Measurements from ENCODE around the gene CACNB2.

- TF ChIP-seq NFRKB (IDR thresholded peaks at IDR 0.05): no peak
- TF ChIP-seq SP1 (IDR thresholded peaks at IDR 0.05): no peak
- no peak for TF ChIP-seq HDGF (IDR thresholded peaks at IDR 0.05; ENCODE audit: borderline replicate concordance)
- TF ChIP-seq L3MBTL2 (conservative IDR thresholded peaks at IDR 0.05): no peak
- TF ChIP-seq, protein P1, sequence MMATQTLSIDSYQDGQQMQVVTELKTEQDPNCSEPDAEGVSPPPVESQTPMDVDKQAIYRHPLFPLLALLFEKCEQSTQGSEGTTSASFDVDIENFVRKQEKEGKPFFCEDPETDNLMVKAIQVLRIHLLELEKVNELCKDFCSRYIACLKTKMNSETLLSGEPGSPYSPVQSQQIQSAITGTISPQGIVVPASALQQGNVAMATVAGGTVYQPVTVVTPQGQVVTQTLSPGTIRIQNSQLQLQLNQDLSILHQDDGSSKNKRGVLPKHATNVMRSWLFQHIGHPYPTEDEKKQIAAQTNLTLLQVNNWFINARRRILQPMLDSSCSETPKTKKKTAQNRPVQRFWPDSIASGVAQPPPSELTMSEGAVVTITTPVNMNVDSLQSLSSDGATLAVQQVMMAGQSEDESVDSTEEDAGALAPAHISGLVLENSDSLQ (IDR thresholded peaks at IDR 0.05): no peak
Observed at GRCh38 chr10:18400201-18400905, 260.1 kb downstream of the CACNB2 start.
